SK-N-SH treated with all-trans-retinoic acid at 6 μM for 48 hours (cell line): Measurements from ENCODE around the gene PLEKHH3.

Source experiments
- ATAC-seq: fragments of 200-7000 bp; cut with Tn5 transposase; 3 replicates; pipeline ENCODE4 v1.9.1; 2020; ENCODE audit warnings: mild to moderate bottlenecking, moderate library complexity
- ARNTL ChIP-seq: fragments of 450-650 bp; formaldehyde crosslinking; IDR thresholded peaks from 2 replicates; pipeline ENCODE4 v1.5.0; 2020; ENCODE audit warnings: low read depth, mild to moderate bottlenecking, moderate library complexity, borderline replicate concordance
- BACH2 ChIP-seq: fragments of 250-450 bp; sonication (Bioruptor Pico); IDR thresholded peaks from 2 replicates; pipeline ENCODE4 v1.9.0; 2021; ENCODE audit warnings: mild to moderate bottlenecking, borderline replicate concordance
- CSDC2 ChIP-seq: fragments of 250-450 bp; sonication (Bioruptor Pico); IDR thresholded peaks from 2 replicates; pipeline ENCODE4 v1.5.0; 2020; ENCODE audit warnings: mild to moderate bottlenecking, moderate library complexity
- ESRRG ChIP-seq: fragments of 250-450 bp; sonication (Bioruptor Pico); IDR thresholded peaks from 2 replicates; pipeline ENCODE4 v1.6.1; 2021; ENCODE audit warnings: mild to moderate bottlenecking
- GLIS3 ChIP-seq: fragments of 250-450 bp; sonication (Bioruptor Pico); IDR thresholded peaks from 2 replicates; pipeline ENCODE4 v1.5.0; 2020; ENCODE audit warnings: mild to moderate bottlenecking, moderate library complexity
- OSR1 ChIP-seq: fragments of 250-450 bp; sonication (Bioruptor Pico); IDR thresholded peaks from 2 replicates; pipeline ENCODE4 v1.8.0; 2022; ENCODE audit warnings: moderate library complexity, mild to moderate bottlenecking, inconsistent platforms
- PPARA ChIP-seq: fragments of 250-450 bp; sonication (Bioruptor Pico); IDR thresholded peaks from 2 replicates; pipeline ENCODE4 v1.5.0; 2020; ENCODE audit warnings: mild to moderate bottlenecking, borderline replicate concordance
- RARB ChIP-seq: fragments of 250-450 bp; sonication (Bioruptor Pico); IDR thresholded peaks from 2 replicates; pipeline ENCODE4 v1.8.0; 2021; ENCODE audit warnings: mild to moderate bottlenecking, moderate library complexity
- SNAI2 ChIP-seq: fragments of 250-450 bp; sonication (Bioruptor Pico); IDR thresholded peaks from 2 replicates; pipeline ENCODE4 v1.5.0; 2020; ENCODE audit warnings: mild to moderate bottlenecking, moderate library complexity
- TCF4 ChIP-seq: fragments of 250-450 bp; sonication (Bioruptor Pico); IDR thresholded peaks from 2 replicates; pipeline ENCODE4 v1.8.0; 2021; ENCODE audit warnings: mild to moderate bottlenecking, moderate library complexity, borderline replicate concordance
- TOX ChIP-seq: fragments of 250-450 bp; sonication (Bioruptor Pico); IDR thresholded peaks from 2 replicates; pipeline ENCODE4 v1.8.0; 2021; ENCODE audit warnings: mild to moderate bottlenecking, moderate library complexity, borderline replicate concordance
- ZC3H10 ChIP-seq: fragments of 250-450 bp; sonication (Bioruptor Pico); IDR thresholded peaks from 2 replicates; pipeline ENCODE4 v1.5.1; 2021; ENCODE audit warnings: mild to moderate bottlenecking, moderate library complexity
- ZFP30 ChIP-seq: fragments of 450-650 bp; formaldehyde crosslinking; IDR thresholded peaks from 2 replicates; pipeline ENCODE4 v1.5.0; 2022; ENCODE audit warnings: mild to moderate bottlenecking, moderate library complexity
- ZNF565 ChIP-seq: fragments of 450-650 bp; formaldehyde crosslinking; conservative IDR thresholded peaks from 2 replicates; pipeline ENCODE4 v1.5.0; 2020; ENCODE audit warnings: low read depth, mild to moderate bottlenecking, moderate library complexity
- ZNF70 ChIP-seq: fragments of 450-650 bp; formaldehyde crosslinking; IDR thresholded peaks from 2 replicates; pipeline ENCODE4 v1.5.0; 2020; ENCODE audit warnings: mild to moderate bottlenecking, moderate library complexity
- TF ChIP-seq, protein P1 (sequence below): fragments of 250-450 bp; sonication (Bioruptor Pico); IDR thresholded peaks from 2 replicates; pipeline ENCODE4 v1.8.0; 2020; ENCODE audit warnings: mild to moderate bottlenecking, moderate library complexity, borderline replicate concordance
- TF ChIP-seq, protein P2 (sequence below): fragments of 250-450 bp; sonication (Bioruptor Pico); IDR thresholded peaks from 2 replicates; pipeline ENCODE4 v1.5.1; 2020; ENCODE audit warnings: low read depth, mild to moderate bottlenecking, moderate library complexity
- TF ChIP-seq, protein P3 (sequence below): fragments of 250-450 bp; sonication (Bioruptor Pico); IDR thresholded peaks from 2 replicates; pipeline ENCODE4 v1.5.0; 2020; ENCODE audit warnings: mild to moderate bottlenecking, moderate library complexity
- TF ChIP-seq, protein P4 (sequence below): fragments of 250-450 bp; sonication (Bioruptor Pico); IDR thresholded peaks from 2 replicates; pipeline ENCODE4 v1.5.1; 2021; ENCODE audit warnings: mild to moderate bottlenecking, moderate library complexity
- TF ChIP-seq, protein P5 (sequence below): fragments of 250-450 bp; sonication (Bioruptor Pico); IDR thresholded peaks from 2 replicates; pipeline ENCODE4 v1.8.0; 2021; ENCODE audit warnings: low read depth, mild to moderate bottlenecking, moderate library complexity, borderline replicate concordance

Gene PLEKHH3, protein sequence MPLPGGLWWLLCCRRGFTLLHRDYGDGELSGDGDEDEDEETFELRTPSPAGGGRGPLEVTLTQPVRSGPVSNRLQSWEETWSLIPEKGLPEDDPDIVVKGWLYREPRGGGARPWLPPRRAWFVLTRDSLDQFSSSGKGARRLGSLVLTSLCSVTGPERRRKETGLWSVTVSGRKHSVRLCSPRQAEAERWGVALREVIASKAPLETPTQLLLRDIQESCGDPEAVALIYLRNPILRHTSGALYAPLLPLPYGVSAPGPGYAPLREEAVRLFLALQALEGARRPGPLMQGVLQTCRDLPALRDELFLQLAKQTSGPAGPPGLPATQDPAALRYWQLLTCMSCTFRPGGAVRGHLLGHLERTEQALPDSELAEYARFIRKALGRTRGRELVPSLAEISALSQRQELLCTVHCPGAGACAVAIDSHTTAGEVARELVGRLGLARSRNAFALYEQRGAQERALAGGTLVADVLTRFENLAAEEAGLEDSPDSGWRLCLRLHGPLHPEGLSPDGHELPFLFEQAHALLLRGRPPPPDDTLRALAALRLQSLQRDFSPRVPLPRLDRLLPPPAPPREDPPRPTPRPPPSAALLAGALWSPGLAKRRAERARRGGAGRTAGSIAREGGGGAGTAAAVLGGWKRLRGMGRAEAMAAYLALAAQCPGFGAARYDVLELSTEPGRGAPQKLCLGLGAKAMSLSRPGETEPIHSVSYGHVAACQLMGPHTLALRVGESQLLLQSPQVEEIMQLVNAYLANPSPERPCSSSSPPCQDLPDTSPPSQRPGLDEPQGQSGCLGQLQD

DNA sequence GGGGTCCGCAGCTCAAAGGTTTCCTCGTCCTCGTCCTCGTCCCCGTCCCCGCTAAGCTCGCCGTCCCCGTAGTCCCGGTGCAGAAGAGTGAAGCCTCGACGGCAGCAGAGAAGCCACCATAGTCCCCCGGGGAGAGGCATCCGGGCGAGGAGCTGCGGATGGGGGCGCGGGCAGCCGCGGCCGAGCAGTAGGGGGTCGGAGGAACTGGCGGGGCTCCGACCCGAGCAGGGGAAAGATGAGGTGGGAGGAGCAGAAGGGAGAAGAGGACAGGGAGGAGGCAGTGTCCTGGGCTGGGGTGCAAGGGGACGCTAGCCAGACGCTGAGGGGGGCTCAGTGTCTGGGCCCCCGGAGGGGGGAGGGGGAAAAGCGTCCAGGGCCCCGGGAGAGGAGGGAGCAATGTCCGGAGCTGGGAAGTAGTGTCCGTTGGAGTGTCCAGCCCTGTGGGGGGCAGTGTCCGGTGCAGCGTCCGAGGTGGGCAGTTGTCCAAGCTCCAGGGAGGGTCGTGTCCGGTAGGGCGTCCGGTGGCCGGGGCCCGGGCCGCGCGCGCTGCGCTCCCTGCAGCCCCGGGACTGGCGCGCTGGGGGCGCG lies at the start of gene PLEKHH3:
TSS of gene PLEKHH3 (minus strand) at position 571 of the 588 bp plus-strand sequence. CDS start at position 140, 431 bp downstream.
- ATAC-seq: peak; percentile 3
- TF ChIP-seq OSR1 (CRISPR knock-in tag): no peak
- TF ChIP-seq, protein P1, sequence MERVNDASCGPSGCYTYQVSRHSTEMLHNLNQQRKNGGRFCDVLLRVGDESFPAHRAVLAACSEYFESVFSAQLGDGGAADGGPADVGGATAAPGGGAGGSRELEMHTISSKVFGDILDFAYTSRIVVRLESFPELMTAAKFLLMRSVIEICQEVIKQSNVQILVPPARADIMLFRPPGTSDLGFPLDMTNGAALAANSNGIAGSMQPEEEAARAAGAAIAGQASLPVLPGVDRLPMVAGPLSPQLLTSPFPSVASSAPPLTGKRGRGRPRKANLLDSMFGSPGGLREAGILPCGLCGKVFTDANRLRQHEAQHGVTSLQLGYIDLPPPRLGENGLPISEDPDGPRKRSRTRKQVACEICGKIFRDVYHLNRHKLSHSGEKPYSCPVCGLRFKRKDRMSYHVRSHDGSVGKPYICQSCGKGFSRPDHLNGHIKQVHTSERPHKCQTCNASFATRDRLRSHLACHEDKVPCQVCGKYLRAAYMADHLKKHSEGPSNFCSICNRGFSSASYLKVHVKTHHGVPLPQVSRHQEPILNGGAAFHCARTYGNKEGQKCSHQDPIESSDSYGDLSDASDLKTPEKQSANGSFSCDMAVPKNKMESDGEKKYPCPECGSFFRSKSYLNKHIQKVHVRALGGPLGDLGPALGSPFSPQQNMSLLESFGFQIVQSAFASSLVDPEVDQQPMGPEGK: peak; percentile 71

DNA sequence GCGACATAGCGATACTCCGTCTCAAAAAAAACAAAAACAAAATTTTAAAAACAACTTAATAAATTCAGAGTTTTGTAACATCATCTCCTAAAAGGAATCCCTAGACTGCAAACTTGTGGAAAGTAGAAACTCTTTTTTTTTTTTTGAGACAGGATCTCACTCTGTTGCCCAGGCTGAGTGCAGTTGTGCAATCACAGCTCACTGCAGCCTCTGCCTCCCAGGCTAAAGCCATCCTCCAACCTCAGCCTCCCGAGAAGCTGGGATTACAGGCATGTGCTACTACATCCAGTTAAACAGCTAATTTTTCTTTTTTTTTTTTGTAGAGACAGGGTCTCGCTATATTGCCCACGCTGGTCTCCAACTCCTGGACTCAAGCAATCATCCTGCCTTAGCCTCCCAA lies 48.3 kb upstream of the PLEKHH3 start:
- TF ChIP-seq SNAI2 (CRISPR knock-in tag) (no peak), ESRRG (no peak), TCF4 (CRISPR knock-in tag) (no peak), BACH2 (no peak), OSR1 (CRISPR knock-in tag) (no peak), ARNTL (CRISPR knock-in tag) (no peak), GLIS3 (CRISPR knock-in tag) (no peak), TOX (CRISPR knock-in tag) (no peak), ZFP30 (CRISPR knock-in tag) (no peak), ZNF565 (CRISPR knock-in tag) (no peak), PPARA (no peak), ZC3H10 (no peak)
- TF ChIP-seq, protein P2, sequence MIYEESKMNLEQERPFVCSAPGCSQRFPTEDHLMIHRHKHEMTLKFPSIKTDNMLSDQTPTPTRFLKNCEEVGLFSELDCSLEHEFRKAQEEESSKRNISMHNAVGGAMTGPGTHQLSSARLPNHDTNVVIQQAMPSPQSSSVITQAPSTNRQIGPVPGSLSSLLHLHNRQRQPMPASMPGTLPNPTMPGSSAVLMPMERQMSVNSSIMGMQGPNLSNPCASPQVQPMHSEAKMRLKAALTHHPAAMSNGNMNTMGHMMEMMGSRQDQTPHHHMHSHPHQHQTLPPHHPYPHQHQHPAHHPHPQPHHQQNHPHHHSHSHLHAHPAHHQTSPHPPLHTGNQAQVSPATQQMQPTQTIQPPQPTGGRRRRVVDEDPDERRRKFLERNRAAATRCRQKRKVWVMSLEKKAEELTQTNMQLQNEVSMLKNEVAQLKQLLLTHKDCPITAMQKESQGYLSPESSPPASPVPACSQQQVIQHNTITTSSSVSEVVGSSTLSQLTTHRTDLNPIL: no peak
- TF ChIP-seq, protein P1: no peak
- TF ChIP-seq, protein P3, sequence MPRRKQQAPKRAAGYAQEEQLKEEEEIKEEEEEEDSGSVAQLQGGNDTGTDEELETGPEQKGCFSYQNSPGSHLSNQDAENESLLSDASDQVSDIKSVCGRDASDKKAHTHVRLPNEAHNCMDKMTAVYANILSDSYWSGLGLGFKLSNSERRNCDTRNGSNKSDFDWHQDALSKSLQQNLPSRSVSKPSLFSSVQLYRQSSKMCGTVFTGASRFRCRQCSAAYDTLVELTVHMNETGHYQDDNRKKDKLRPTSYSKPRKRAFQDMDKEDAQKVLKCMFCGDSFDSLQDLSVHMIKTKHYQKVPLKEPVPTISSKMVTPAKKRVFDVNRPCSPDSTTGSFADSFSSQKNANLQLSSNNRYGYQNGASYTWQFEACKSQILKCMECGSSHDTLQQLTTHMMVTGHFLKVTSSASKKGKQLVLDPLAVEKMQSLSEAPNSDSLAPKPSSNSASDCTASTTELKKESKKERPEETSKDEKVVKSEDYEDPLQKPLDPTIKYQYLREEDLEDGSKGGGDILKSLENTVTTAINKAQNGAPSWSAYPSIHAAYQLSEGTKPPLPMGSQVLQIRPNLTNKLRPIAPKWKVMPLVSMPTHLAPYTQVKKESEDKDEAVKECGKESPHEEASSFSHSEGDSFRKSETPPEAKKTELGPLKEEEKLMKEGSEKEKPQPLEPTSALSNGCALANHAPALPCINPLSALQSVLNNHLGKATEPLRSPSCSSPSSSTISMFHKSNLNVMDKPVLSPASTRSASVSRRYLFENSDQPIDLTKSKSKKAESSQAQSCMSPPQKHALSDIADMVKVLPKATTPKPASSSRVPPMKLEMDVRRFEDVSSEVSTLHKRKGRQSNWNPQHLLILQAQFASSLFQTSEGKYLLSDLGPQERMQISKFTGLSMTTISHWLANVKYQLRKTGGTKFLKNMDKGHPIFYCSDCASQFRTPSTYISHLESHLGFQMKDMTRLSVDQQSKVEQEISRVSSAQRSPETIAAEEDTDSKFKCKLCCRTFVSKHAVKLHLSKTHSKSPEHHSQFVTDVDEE (CRISPR knock-in tag): no peak
- TF ChIP-seq, protein P4, sequence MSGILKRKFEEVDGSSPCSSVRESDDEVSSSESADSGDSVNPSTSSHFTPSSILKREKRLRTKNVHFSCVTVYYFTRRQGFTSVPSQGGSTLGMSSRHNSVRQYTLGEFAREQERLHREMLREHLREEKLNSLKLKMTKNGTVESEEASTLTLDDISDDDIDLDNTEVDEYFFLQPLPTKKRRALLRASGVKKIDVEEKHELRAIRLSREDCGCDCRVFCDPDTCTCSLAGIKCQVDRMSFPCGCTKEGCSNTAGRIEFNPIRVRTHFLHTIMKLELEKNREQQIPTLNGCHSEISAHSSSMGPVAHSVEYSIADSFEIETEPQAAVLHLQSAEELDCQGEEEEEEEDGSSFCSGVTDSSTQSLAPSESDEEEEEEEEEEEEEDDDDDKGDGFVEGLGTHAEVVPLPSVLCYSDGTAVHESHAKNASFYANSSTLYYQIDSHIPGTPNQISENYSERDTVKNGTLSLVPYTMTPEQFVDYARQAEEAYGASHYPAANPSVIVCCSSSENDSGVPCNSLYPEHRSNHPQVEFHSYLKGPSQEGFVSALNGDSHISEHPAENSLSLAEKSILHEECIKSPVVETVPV (CRISPR knock-in tag): no peak
- no peak for ATAC-seq

DNA sequence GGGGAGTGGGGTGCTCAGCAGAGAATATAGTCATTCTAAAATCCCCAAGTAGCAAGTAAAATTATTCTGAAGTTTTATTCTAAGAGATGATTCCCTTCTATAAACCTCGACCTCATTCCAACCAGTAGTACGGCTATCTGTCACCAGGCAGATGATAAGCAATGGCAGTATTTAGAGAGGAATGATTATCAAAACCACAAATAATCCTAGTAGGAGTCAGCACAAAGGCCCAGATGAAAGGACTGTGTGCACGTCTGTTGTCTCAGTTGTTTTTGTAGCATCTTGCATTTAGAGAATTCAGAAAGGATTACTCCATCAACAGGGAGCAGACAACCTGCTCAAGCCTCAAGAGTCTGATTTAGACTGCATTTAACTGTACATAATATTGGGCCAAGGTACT lies 46.8 kb upstream of the PLEKHH3 start:
- no peak for ATAC-seq
- TF ChIP-seq CSDC2 (CRISPR knock-in tag): no peak
- no peak for TF ChIP-seq ARNTL (CRISPR knock-in tag)
- no peak for TF ChIP-seq OSR1 (CRISPR knock-in tag)
- no peak for TF ChIP-seq ZNF70 (CRISPR knock-in tag)
- no peak for TF ChIP-seq ZFP30 (CRISPR knock-in tag)
- TF ChIP-seq TCF4 (CRISPR knock-in tag): no peak
- TF ChIP-seq, protein P2: no peak
- no peak for TF ChIP-seq RARB
- no peak for TF ChIP-seq PPARA
- no peak for TF ChIP-seq ESRRG
- TF ChIP-seq, protein P4 (CRISPR knock-in tag): no peak
- no peak for TF ChIP-seq ZNF565 (CRISPR knock-in tag)
- TF ChIP-seq GLIS3 (CRISPR knock-in tag): no peak
- TF ChIP-seq, protein P5, sequence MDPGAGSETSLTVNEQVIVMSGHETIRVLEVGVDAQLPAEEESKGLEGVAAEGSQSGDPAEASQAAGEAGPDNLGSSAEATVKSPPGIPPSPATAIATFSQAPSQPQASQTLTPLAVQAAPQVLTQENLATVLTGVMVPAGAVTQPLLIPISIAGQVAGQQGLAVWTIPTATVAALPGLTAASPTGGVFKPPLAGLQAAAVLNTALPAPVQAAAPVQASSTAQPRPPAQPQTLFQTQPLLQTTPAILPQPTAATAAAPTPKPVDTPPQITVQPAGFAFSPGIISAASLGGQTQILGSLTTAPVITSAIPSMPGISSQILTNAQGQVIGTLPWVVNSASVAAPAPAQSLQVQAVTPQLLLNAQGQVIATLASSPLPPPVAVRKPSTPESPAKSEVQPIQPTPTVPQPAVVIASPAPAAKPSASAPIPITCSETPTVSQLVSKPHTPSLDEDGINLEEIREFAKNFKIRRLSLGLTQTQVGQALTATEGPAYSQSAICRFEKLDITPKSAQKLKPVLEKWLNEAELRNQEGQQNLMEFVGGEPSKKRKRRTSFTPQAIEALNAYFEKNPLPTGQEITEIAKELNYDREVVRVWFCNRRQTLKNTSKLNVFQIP (CRISPR knock-in tag): no peak
